Right lobe of liver (tissue), 6 donors: ENCODE data around the gene ABHD12B. TPM values are rescaled to one million over a fixed set of nuclear protein-coding genes. Genes with fewer than 3 reads are reported as not detected.

ENCODE experiments used
- ATAC-seq, 4 donors: fragments of 200-7000 bp; cut with Tn5 transposase; one replicate each; pipeline ENCODE4 v1.9.1; 2020; ENCODE audit warnings: mild to moderate bottlenecking in 4 of 4, moderate library complexity in 4 of 4
- DNase-seq, 3 donors: peaks; one replicate each; pipeline ENCODE4 v3.0.0-alpha.2; 2020
- H3K27ac ChIP-seq, 3 donors: fragments of 200-600 bp; one replicate each; pipeline ENCODE4 v1.8.0; 2022
- H3K27me3 ChIP-seq, 2 donors: fragments of 200-600 bp; one replicate each; pipeline ENCODE4 v1.8.0; 2022
- H3K36me3 ChIP-seq, 4 donors: fragments of 200-600 bp; sonication (generic) in 1 of 4; one replicate each; pipeline versions ENCODE4 v1.5.1 to v1.8.0; 2017 to 2022; ENCODE audit warnings: control low read depth in 1 of 4
- H3K4me1 ChIP-seq, 4 donors: fragments of 200-600 bp; sonication (generic) in 1 of 4; one replicate each; pipeline versions ENCODE4 v1.5.1 to v1.8.0; 2017 to 2022; ENCODE audit warnings: control low read depth in 1 of 4
- H3K4me3 ChIP-seq, 3 donors: fragments of 200-600 bp; one replicate each; pipeline ENCODE4 v1.8.0; 2022
- H3K9me3 ChIP-seq, 4 donors: fragments of 200-600 bp; sonication (generic) in 1 of 4; one replicate each; pipeline versions ENCODE4 v1.5.1 to v1.8.0; 2017 to 2022; ENCODE audit warnings: control low read depth in 1 of 4
- POLR2A ChIP-seq: fragments of 450-650 bp; IDR thresholded peaks from one replicate; pipeline ENCODE4 v1.6.1; 2017; ENCODE audit warnings: antibody characterized with exemption, mild to moderate bottlenecking
- WGBS: methylation state at CpG from one replicate; pipeline ENCODE4 v1.1.6; 2018; ENCODE audit warnings: low coverage, low lambda C conversion rate; ENCODE audit not compliant: insufficient coverage; ENCODE audit errors: missing lambda C conversion rate; 5-methylcytosine and 5-hydroxymethylcytosine counted together
- intact Hi-C, 2 donors: fragments of 100-400 bp; cut with DNase I; formaldehyde crosslinking; loops; one replicate each; pipeline versions ENCODE4 v1.11.2 to v1.14.1; 2022
- total RNA-seq, 6 experiments: library from RNA; depleted of rRNA in 2 of 6; stranded (reverse); fragments of >200 nt in 2 of 6; fragmentation: NEBNext Ultra II Directional in 3 of 6; extraction: Animal tissue kit (Norgen Biotek cat#: 25700) in 3 of 6; gene quantifications; one replicate each; pipeline versions ENCODE4 v1.1.0 to v1.2.4, GENCODE V29; 2016 to 2023
- TF ChIP-seq, protein P1 (sequence below), 4 donors: fragments of 200-600 bp in 3 of 4; fragments of 450-650 bp in 1 of 4; IDR thresholded peaks; one replicate each; pipeline versions ENCODE4 v1.5.1 to v1.8.0; 2016 to 2022; ENCODE audit warnings: antibody characterized with exemption in 4 of 4, mild to moderate bottlenecking in 2 of 4
- donor health status: DM: no; HTN: yes; CAD: no.
- donor health status: DM: no; HTN: no; CAD: no.
- donor health status: DM: no; HTN: no; CAD: no.
- donor health status: DM: no; HTN: yes; CAD: no.
- donor health status: DM: no; HTN: yes; CAD: no.

The ABHD12B gene
- total RNA-seq, 6 experiments from 2014 or later: not detected

DNA sequence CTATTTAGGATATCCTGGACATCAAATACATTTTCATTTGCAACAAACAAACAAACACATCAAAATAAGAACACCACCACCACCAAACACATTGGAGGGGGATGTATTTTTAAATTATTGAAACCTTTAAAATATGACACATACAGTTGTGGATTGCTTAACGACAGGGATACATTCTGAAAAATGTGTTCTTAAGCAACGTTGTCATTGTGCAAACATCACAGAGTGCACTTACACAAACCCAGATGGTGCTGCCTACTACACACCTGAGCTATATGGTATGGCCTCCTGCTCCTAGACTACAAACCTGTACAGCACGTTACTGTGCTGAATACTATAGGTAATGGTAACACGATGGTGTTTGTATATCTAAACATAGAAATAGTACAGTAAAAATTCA is 53.0 kb downstream of the ABHD12B start:
- peaks cover 0 to 44% (median 0%) of the 10 kb centered on the region in 4 donors for H3K4me1 ChIP-seq
- H3K9me3 ChIP-seq: no peaks in the 10 kb centered on the region
- TF ChIP-seq, protein P1, sequence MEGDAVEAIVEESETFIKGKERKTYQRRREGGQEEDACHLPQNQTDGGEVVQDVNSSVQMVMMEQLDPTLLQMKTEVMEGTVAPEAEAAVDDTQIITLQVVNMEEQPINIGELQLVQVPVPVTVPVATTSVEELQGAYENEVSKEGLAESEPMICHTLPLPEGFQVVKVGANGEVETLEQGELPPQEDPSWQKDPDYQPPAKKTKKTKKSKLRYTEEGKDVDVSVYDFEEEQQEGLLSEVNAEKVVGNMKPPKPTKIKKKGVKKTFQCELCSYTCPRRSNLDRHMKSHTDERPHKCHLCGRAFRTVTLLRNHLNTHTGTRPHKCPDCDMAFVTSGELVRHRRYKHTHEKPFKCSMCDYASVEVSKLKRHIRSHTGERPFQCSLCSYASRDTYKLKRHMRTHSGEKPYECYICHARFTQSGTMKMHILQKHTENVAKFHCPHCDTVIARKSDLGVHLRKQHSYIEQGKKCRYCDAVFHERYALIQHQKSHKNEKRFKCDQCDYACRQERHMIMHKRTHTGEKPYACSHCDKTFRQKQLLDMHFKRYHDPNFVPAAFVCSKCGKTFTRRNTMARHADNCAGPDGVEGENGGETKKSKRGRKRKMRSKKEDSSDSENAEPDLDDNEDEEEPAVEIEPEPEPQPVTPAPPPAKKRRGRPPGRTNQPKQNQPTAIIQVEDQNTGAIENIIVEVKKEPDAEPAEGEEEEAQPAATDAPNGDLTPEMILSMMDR (IDR thresholded peaks at IDR 0.05): no peak
- no peak for TF ChIP-seq POLR2A
- 45% methylated on average over 4 of the region's 4 CpGs for WGBS
- H3K27ac ChIP-seq: no peak overlapping the region
- ATAC-seq (no peak), DNase-seq (no peak)
- intact Hi-C loops: no loop called here
- H3K36me3 ChIP-seq: peaks cover 0 to 47% (median 14%) of the 10 kb centered on the region in 4 donors
- no peaks in the 10 kb centered on the region for H3K27me3 ChIP-seq
- no peak overlapping the region for H3K4me3 ChIP-seq

DNA sequence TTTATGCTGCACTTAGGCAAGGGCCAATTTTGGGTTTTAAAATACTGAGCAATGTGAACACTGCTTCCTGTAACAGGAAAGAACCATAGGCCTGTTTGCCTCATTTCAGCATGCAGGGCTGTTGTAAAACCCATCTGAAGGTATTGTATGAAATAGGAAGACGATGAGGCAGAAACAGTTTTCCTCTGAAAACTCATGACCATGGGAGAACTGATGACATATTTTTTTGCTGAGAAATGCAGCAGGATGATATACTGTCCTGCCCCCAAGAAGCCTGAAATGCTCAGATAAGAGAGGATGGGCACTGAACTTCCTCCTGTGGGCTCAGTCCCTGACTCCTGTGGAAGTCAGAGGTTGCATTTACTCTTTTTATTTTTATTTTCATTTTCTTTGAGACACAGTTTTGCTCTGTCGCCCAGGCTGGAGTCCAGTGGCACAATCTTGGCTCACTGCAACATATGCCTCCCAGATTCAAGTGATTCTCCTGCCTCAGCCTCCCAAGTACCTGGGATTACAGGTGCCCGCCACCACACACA is 55.1 kb downstream of the ABHD12B start:
- H3K9me3 ChIP-seq: no peaks in the 10 kb centered on the region
- peaks cover 0 to 30% (median 0%) of the 10 kb centered on the region in 4 donors for H3K4me1 ChIP-seq
- DNase-seq (no peak), ATAC-seq (peak; percentile 56 to 70 (median 58))
- peak overlapping the region; percentile 21 to 54 (median 50) for H3K27ac ChIP-seq
- intact Hi-C loops: no loop called here
- peaks cover 0 to 52% (median 23%) of the 10 kb centered on the region in 4 donors for H3K36me3 ChIP-seq
- TF ChIP-seq, protein P1 (IDR thresholded peaks at IDR 0.05): no peak
- no peak for TF ChIP-seq POLR2A
- H3K4me3 ChIP-seq: no peak overlapping the region
- 61% methylated on average over 3 of the region's 3 CpGs for WGBS
- H3K27me3 ChIP-seq: no peaks in the 10 kb centered on the region

DNA sequence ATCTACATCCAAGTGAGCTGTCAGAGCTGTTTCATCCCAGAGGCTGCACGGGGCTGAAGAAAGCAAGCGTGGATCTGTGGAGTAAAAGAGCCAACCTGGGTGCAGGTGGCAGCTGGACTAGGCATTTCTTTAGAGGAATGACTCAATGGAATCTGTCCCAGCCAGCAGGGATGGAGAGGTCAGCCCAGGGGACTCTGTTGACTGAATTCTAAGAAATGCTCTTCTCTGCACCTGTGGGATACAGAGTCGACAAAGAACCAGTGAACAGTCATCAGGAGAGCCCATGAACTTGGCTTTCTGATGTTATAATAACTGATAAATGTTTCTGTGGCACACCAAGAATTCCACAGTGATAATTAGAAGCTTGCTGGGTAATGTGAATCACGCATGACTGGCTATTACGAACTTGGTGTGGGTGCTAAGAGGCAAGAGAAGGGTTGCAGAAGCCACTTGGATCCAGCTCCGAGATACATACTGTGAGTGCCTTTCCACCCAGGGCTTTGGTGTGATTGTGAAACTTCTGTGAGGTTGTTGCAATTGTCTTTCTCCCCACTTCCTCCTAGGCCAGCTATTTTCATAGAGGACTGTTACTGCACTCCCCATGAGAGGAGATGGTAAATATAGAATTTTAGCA is 56.3 kb downstream of the ABHD12B start:
- Histone ChIP-seq H3K9me3 (no peaks in the 10 kb centered on the region), H3K36me3 (peaks cover 0 to 51% (median 19%) of the 10 kb centered on the region in 4 donors), H3K4me3 (no peak overlapping the region), H3K4me1 (peaks cover 0 to 30% (median 0%) of the 10 kb centered on the region in 4 donors), H3K27ac (peak overlapping the region in 2 of 3 donors; percentile 50 to 54), H3K27me3 (no peaks in the 10 kb centered on the region)
- WGBS: 51% methylated on average over 6 of the region's 6 CpGs
- peak; percentile 82 to 90 (median 88) for ATAC-seq
- TF ChIP-seq, protein P1 (IDR thresholded peaks at IDR 0.05): no peak
- no peak for TF ChIP-seq POLR2A
- intact Hi-C loops: no loop called here
- DNase-seq: peak in 1 of 3 donors; percentile 61

DNA sequence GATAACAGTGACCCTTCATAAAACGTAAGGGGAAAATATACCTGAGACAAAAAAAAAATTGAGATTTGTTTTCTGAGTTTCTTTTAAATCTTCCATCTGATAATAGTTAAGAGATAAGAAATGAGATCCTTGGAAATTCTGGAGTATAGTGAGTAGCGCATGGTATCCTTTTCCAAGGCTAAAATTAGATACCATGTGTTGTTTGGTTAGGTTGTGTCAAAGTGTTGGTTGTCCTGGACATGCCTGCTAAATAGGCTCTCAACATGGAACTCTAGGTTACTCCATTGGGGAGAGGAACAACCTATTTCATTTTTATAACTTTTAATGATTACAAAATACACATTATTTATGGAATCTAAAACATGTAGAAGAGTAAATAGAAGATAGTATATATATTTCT is 57.7 kb downstream of the ABHD12B start:
- no peak overlapping the region for H3K4me3 ChIP-seq
- no peaks in the 10 kb centered on the region for H3K9me3 ChIP-seq
- no peak for ATAC-seq
- H3K4me1 ChIP-seq: peaks cover 0 to 39% (median 5%) of the 10 kb centered on the region in 4 donors
- TF ChIP-seq, protein P1 (IDR thresholded peaks at IDR 0.05): no peak
- no peak for TF ChIP-seq POLR2A
- H3K36me3 ChIP-seq: peaks cover 0 to 49% (median 12%) of the 10 kb centered on the region in 4 donors
- H3K27me3 ChIP-seq: no peaks in the 10 kb centered on the region
- intact Hi-C loops: no loop called here
- DNase-seq: no peak
- H3K27ac ChIP-seq: no peak overlapping the region
- WGBS: 34% methylated on average over 2 of the region's 2 CpGs
